Heart left ventricle (tissue), 13 donors: ENCODE data around the gene WWOX.

Experiments
- POLR2A ChIP-seq, 2 donors: fragments of 450-650 bp; IDR thresholded peaks; one replicate each; pipeline ENCODE4 v1.6.1; 2017; ENCODE audit warnings: antibody characterized with exemption in 2 of 2, mild to moderate bottlenecking in 2 of 2, moderate library complexity in 2 of 2
- TF ChIP-seq, protein P1 (sequence below), 12 donors: fragments of 200-600 bp; sonication (generic) in 4 of 12; IDR thresholded peaks; one replicate each; pipeline versions ENCODE4 v1.5.0 to v1.8.0; 2018 to 2022; ENCODE audit warnings: antibody characterized with exemption in 12 of 12, mild to moderate bottlenecking in 5 of 12
- donor health status: ischemic (EF 13 %, LVEDD 7.1; RV severe dilation, severe dysfunction).
- donor health status: DM: no; HTN: yes; CAD: no.
- donor health status: DM: no; HTN: no; CAD: no.
- donor health status: ischemic (EF 25% LVEDD 6.9; RV normal size, moderate dysfunction).
- donor health status: ischemic (EF 25% LVEDD 5.7; RV mildly dilated, moderate dysfunction).
- donor health status: ischemic (EF 35%, LVEDD 5.7; RV mildly dilated, moderate dysfunction).
- donor health status: nonischemic (EF 11% LVEDD 7.7; RV severe dilation, severe dysfunction).
- donor health status: DM: yes; HTN: yes; CAD: no.
- donor health status: PGD.
- donor health status: ischemic (EF 29% LVEDD 5.4; RV normal size, mild dysfunction).
- donor health status: nonischemic (EF 23%, LVEDD 6.1; RV moderate dilation, normal function).

DNA sequence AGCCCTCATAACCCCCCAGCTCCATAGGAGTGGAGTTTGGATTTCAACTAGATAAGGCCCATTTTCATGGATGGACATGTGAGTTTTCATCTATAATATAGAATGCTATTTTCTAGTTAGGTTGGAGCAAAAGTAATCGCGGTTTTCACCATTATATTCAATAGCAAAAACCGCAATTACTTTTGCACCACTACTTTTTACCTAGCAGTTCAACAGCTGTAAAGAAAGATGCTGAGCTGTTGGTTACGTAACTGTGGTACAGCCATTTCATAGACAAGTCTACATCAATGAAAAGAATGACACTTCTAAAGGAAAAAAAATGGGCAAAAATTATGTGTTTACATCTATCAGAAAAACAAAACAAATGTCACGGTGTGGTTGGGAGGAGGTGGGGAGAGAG is 993.4 kb downstream of the WWOX start:
- TF ChIP-seq, protein P1, sequence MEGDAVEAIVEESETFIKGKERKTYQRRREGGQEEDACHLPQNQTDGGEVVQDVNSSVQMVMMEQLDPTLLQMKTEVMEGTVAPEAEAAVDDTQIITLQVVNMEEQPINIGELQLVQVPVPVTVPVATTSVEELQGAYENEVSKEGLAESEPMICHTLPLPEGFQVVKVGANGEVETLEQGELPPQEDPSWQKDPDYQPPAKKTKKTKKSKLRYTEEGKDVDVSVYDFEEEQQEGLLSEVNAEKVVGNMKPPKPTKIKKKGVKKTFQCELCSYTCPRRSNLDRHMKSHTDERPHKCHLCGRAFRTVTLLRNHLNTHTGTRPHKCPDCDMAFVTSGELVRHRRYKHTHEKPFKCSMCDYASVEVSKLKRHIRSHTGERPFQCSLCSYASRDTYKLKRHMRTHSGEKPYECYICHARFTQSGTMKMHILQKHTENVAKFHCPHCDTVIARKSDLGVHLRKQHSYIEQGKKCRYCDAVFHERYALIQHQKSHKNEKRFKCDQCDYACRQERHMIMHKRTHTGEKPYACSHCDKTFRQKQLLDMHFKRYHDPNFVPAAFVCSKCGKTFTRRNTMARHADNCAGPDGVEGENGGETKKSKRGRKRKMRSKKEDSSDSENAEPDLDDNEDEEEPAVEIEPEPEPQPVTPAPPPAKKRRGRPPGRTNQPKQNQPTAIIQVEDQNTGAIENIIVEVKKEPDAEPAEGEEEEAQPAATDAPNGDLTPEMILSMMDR (IDR thresholded peaks at IDR 0.05), result no peak
- TF ChIP-seq POLR2A (IDR thresholded peaks at IDR 0.05), result no peak
